NT2/D1 (cell line): ENCODE measurements around the gene CA11.
A peak's percentile ranks its signal among the peaks of the same experiment; 100 is the strongest.

ENCODE experiments used
- DNase-seq: peaks from one replicate; pipeline ENCODE4 v3.0.0-alpha.2; 2011; ENCODE audit warnings: low read depth, low spot score
- H3K27me3 ChIP-seq: 2 replicates; pipeline ENCODE4 v1.6.0; 2011; ENCODE audit warnings: mild to moderate bottlenecking; ENCODE audit not compliant: insufficient read length, insufficient read depth
- H3K36me3 ChIP-seq: 2 replicates; pipeline ENCODE4 v1.6.1; 2011; ENCODE audit warnings: mild to moderate bottlenecking, low read length, mixed read lengths; ENCODE audit not compliant: insufficient read depth, insufficient read length
- H3K4me1 ChIP-seq: 2 replicates; pipeline ENCODE4 v1.5.1; 2011; ENCODE audit not compliant: insufficient read depth, insufficient read length
- H3K4me3 ChIP-seq: 2 replicates; pipeline ENCODE4 v1.5.1; 2011; ENCODE audit warnings: low read depth; ENCODE audit not compliant: insufficient read length
- H3K9ac ChIP-seq: 2 replicates; pipeline ENCODE4 v1.6.0; 2011; ENCODE audit warnings: low read depth; ENCODE audit not compliant: insufficient read length
- H3K9me3 ChIP-seq: 2 replicates; pipeline ENCODE4 v1.5.1; 2011; ENCODE audit warnings: mild to moderate bottlenecking, low read length; ENCODE audit not compliant: insufficient read depth
- SUZ12 ChIP-seq: IDR thresholded peaks from 2 replicates; pipeline ENCODE4 v1.6.1; 2011; ENCODE audit not compliant: insufficient read length, insufficient read depth; ENCODE audit errors: extremely low read depth
- YY1 ChIP-seq: IDR thresholded peaks from 2 replicates; pipeline ENCODE4 v1.6.1; 2011; ENCODE audit not compliant: insufficient read length, insufficient read depth
- ZNF274 ChIP-seq: IDR thresholded peaks from 2 replicates; pipeline ENCODE4 v1.6.1; 2011; ENCODE audit warnings: mild to moderate bottlenecking, low read depth, low read length

The CA11 gene

DNA sequence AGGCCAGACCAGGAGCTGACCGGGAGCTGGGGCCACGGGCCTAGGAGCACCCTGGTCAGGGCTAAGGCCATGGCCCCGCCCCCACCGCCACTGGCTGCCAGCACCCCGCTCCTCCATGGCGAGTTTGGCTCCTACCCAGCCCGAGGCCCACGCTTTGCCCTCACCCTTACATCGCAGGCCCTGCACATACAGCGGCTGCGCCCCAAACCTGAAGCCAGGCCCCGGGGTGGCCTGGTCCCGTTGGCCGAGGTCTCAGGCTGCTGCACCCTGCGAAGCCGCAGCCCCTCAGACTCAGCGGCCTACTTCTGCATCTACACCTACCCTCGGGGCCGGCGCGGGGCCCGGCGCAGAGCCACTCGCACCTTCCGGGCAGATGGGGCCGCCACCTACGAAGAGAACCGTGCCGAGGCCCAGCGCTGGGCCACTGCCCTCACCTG lies 20.1 kb downstream of the CA11 start:
- peak overlapping the region; percentile 33 for H3K9ac ChIP-seq
- H3K36me3 ChIP-seq: peaks cover 15% of the 10 kb centered on the region
- peaks cover under 1% of the 10 kb centered on the region for H3K4me1 ChIP-seq
- DNase-seq: no peak
- H3K4me3 ChIP-seq: no peak overlapping the region
- no peaks in the 10 kb centered on the region for H3K9me3 ChIP-seq
- TF ChIP-seq SUZ12 (no peak), ZNF274 (no peak), YY1 (no peak)
- H3K27me3 ChIP-seq: no peaks in the 10 kb centered on the region

DNA sequence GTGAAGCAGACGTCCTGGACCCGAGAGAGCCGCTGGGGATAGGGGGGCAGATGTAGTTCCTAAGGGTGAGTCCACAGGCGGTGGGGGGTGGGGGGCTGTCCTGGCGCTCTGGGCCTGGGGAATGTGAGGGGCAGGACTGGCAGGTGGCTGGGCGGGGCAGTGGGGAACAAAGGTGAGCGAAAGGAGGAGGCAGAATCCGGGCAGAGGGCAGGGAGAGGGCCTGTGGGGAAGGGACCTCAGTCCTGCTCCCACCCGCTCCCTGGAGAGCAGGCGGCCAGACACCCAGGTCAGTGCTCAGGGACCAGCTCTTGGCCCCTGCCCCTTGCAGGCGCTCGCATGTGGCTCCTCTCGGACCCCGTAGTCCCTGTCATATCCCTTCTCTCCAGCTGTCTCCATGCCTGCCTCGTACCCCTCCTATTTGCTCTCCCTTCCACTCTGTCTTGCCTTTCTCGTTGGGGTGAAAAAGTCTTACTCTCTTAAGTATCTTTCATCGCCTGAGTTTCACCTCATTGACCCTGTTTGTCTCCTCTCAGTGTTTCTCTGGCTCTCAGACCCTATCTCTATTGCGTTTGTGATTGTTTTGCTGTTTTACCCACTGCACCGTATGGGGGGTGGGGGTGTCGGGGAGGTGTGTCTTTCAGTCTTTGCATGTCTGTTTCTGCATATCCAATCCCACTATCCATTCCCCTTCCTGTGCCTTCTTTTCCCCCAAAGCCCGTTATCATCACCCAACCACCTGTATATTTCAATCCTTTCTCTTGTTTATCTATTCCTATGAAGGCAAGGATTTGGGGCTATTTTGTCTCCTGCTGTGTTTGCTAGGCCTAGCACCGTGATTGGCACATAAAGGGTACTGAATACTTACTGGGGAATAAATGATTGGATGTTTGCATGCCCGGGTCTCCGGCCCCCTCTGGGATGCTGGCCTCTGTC lies 20.9 kb downstream of the CA11 start:
- peak overlapping the region; percentile 84 for H3K9ac ChIP-seq
- no peaks in the 10 kb centered on the region for H3K9me3 ChIP-seq
- no peak for DNase-seq
- no peaks in the 10 kb centered on the region for H3K4me1 ChIP-seq
- no peaks in the 10 kb centered on the region for H3K27me3 ChIP-seq
- peak overlapping the region; percentile 67 for H3K4me3 ChIP-seq
- peaks cover 17% of the 10 kb centered on the region for H3K36me3 ChIP-seq
- TF ChIP-seq ZNF274 (no peak), SUZ12 (no peak), YY1 (no peak)

DNA sequence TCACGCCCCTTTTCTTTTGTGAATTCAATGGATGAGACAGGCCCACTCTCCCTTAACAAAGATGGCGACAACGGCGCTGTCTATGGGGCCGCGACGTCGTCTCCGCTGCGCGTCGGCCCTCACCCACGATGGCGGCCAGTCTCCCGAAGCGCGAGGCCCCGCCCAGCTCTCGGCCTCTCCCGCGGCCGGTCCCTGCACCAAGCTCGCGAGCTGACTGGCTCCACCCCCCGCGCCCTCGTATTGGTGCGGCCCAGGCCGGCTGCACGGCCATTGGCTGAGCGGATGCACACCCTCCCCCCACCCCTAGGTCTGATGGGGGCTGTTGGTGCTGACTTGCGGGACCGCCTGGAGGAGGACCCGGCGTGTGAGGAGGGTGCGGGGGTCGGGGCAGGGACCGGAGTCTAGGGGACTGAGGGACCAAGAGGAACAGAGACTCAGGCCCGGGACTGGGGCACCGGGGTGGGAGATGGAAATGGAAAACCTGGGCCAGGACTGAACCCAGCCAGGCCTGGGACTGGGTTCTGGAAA lies 21.9 kb downstream of the CA11 start:
- no peaks in the 10 kb centered on the region for H3K4me1 ChIP-seq
- peak overlapping the region; percentile 67 for H3K4me3 ChIP-seq
- H3K36me3 ChIP-seq: peaks cover 17% of the 10 kb centered on the region
- no peaks in the 10 kb centered on the region for H3K9me3 ChIP-seq
- peak overlapping the region; percentile 84 for H3K9ac ChIP-seq
- TF ChIP-seq SUZ12: no peak
- TF ChIP-seq YY1: peak; percentile 97
- no peak for TF ChIP-seq ZNF274
- H3K27me3 ChIP-seq: no peaks in the 10 kb centered on the region
- DNase-seq: peak; percentile 94

DNA sequence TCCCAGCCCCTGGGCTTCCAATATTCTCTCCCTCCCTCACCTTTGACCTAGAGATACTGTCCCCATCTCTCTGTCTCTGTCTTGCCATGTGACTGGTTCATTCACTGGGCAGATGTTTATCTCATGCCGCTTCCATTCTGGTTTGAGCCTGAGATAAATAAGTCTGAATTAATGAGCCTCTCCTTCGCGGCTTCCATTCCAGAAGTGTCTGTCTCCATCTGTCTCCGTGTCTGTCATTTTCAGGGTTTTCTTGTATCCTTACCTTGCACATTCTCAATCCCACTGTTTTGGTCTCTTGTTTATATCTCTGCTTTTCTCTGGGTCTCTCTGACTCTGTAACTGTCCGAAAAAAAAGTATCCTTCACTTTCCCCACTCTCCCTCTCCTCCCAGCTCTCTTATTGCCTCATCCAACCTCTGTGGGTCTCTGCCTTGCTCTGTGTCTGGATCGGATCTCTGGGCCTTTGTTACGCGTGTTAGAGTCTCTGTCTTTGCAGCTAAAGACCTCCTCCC lies 22.4 kb downstream of the CA11 start:
- TF ChIP-seq YY1: no peak
- no peak for TF ChIP-seq ZNF274
- TF ChIP-seq SUZ12: no peak
- H3K4me3 ChIP-seq: peak overlapping the region; percentile 10
- no peaks in the 10 kb centered on the region for H3K27me3 ChIP-seq
- H3K9ac ChIP-seq: peak overlapping the region; percentile 15
- no peak for DNase-seq
- H3K4me1 ChIP-seq: no peaks in the 10 kb centered on the region
- peaks cover 17% of the 10 kb centered on the region for H3K36me3 ChIP-seq
- H3K9me3 ChIP-seq: no peaks in the 10 kb centered on the region

DNA sequence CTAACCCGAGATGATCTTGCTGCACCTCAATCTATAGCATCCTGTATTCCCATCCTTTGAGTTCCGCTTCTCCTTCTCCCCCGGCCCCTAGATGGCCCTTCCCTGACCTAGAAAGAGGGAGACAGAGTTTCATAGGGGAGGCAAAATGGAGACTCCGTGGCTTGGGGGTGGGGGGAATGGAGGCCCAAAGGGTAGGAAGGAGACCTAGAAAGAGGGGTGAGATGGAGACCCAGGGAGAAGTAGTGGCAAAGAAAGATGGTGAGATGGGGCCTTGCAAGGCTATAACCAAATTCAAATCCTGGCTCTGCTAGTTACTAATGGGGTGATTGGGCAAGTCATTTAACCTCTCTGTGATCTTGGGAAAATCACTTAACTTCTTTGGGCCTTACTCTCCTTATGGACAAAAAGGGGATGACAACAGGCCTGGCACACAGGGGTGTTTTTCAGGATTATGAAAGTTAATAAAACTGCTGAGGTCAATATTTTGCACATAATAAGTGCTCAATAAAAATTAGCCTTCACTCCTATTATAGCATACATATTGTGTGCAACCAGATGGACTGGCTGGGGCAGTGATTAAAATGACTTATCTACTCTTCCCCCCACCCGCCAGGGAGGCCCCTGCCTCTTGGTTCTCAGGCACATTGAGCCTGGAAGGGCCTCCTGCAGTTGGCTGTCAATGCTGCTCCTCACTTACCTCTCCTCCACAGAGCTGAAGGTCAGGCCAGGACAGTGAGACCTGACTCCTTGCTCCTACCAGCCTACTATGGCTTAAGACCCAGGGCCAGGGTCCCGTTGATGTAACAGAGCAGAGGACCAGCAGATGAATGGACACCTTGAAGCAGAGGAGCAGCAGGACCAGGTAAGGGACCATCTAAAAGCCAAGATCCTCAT lies 26.0 kb downstream of the CA11 start:
- H3K9me3 ChIP-seq: no peaks in the 10 kb centered on the region
- H3K36me3 ChIP-seq: peaks cover 42% of the 10 kb centered on the region
- H3K27me3 ChIP-seq: no peaks in the 10 kb centered on the region
- peak overlapping the region; percentile 76 for H3K9ac ChIP-seq
- DNase-seq: no peak
- H3K4me3 ChIP-seq: peak overlapping the region; percentile 96
- TF ChIP-seq YY1: no peak
- no peak for TF ChIP-seq ZNF274
- no peak for TF ChIP-seq SUZ12
- H3K4me1 ChIP-seq: peaks cover 23% of the 10 kb centered on the region

DNA sequence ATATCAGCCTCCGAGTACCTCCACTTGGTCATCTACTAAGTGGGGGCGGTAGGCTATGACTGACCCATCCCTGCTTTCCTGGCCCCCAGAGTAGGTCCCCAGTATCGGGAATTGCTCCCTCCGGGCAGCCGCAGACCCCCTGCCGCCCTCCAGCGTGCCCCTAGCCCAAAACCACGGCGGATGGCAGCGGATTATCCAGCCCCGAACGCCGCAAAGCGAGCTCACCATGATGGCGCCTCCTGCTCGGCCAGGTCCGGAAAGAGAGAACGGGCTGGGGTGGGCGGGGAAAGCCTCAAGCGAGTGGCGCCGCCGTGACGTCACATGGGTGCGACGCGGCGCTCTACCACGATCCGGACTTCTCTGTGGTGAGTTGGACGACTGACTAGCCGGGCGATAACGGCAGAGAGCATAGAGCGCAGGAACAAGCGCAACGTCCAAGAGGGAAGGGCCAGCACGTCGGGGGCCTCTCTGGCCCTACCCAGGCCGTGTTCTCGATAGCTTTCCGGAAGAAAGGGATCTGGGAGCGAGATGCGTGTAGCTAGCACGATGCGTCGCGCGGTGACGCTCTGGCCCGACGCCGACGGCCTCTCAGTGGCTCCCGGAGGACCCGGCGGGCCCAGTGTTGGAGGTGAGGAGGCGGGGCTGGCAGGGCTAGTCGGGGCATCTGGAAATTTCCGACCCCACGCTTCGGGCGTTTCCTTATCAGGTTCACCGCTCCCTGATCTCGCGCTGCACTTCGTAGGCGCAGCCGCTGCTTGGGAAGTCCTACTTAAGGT lies 26.9 kb downstream of the CA11 start, which contains the start of the genes RPL18 and SPHK2:
TSS of gene RPL18 (minus strand) at position 263 of the 776 bp plus-strand sequence. CDS start at position 228, 35 bp downstream.
TSS of gene SPHK2 (plus strand) at position 591 of the 776 bp plus-strand sequence. CDS start 1,009 bp downstream, outside the sequence.
- TF ChIP-seq SUZ12 (no peak), ZNF274 (no peak), YY1 (peak; percentile 14)
- peaks cover 48% of the 10 kb centered on the region for H3K36me3 ChIP-seq
- DNase-seq: peak; percentile 92

More for the DNA sequence above, 26.9 kb downstream of the CA11 start, which contains the start of the genes RPL18 and SPHK2:
- Histone ChIP-seq H3K27me3 (no peaks in the 10 kb centered on the region), H3K4me1 (peaks cover 23% of the 10 kb centered on the region), H3K4me3 (peak within 1 kb of the TSS; percentile 96), H3K9ac (peak within 1 kb of the TSS; percentile 96), H3K9me3 (no peaks in the 10 kb centered on the region)
